SK-N-MC (cell line): ENCODE measurements around the gene BIRC7.

Source experiments
- DNase-seq: peaks from one replicate; pipeline ENCODE4 v3.0.0-alpha.2; 2011; ENCODE audit warnings: low read depth, low spot score
- H3K27ac ChIP-seq: fragments of 200-600 bp; sonication (generic); 2 replicates; pipeline ENCODE4 v1.5.1; 2016; ENCODE audit warnings: mixed run types
- H3K36me3 ChIP-seq: fragments of 200-600 bp; sonication (generic); 2 replicates; pipeline ENCODE4 v1.6.1; 2017; ENCODE audit warnings: antibody characterized with exemption, low read length, mixed read lengths; ENCODE audit not compliant: insufficient read depth
- H3K4me3 ChIP-seq: fragments of 200-600 bp; sonication (generic); 2 replicates; pipeline ENCODE4 v1.5.1; 2016
- H3K9ac ChIP-seq: fragments of 200-600 bp; sonication (generic); 2 replicates; pipeline ENCODE4 v1.8.0; 2017; ENCODE audit warnings: mixed run types, mixed read lengths; ENCODE audit not compliant: insufficient read length
- H3K9me3 ChIP-seq: fragments of 200-600 bp; sonication (generic); 2 replicates; pipeline ENCODE4 v1.6.1; 2017; ENCODE audit warnings: low read depth, mild to moderate bottlenecking, antibody characterized with exemption, low read length, moderate library complexity, mixed read lengths
- EZH2 ChIP-seq: fragments of 200-600 bp; sonication (generic); IDR thresholded peaks from one replicate; pipeline ENCODE4 v1.6.1; 2017; ENCODE audit warnings: antibody characterized with exemption
- FOXP2 ChIP-seq: optimal IDR thresholded peaks from 2 replicates; pipeline ENCODE3; 2011; ENCODE audit warnings: mild to moderate bottlenecking, moderate library complexity; ENCODE audit not compliant: insufficient read depth; ENCODE audit errors: extremely low read length, control extremely low read depth
- POLR2AphosphoS5 ChIP-seq: IDR thresholded peaks from 2 replicates; pipeline ENCODE4 v1.6.1; 2012; ENCODE audit warnings: mild to moderate bottlenecking, low read depth, low read length, borderline replicate concordance

BIRC7 gene

DNA sequence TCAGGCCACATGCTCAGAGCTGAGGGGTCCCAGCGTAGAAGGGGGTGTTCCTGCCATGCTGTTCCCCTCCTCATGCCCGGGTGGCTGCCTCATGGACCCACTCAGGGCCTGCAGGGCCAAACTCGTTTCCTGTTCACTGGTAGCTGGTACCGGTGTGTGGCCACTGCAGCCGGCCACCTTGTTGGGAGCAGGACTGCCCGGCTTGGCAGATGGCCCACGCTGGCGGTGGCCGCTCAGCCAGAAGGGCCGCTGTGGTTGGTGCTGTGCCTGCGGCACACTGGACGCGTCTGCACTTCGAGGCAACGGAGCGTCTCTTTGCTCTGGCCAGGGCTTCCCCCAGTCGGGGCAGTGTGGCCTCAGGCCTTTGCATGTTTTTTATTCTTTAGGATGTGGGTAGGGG, 47.2 kb downstream of the BIRC7 start:
- no peak for DNase-seq
- H3K27ac ChIP-seq = no peak overlapping the region
- no peak overlapping the region for H3K9ac ChIP-seq
- TF ChIP-seq FOXP2 = no peak
- no peak for TF ChIP-seq POLR2AphosphoS5
- no peak for TF ChIP-seq EZH2
- no peak overlapping the region for H3K4me3 ChIP-seq
- no peaks in the 10 kb centered on the region for H3K9me3 ChIP-seq
- peaks cover 5% of the 10 kb centered on the region; the same call in 1 of the 2 replicates for H3K36me3 ChIP-seq

DNA sequence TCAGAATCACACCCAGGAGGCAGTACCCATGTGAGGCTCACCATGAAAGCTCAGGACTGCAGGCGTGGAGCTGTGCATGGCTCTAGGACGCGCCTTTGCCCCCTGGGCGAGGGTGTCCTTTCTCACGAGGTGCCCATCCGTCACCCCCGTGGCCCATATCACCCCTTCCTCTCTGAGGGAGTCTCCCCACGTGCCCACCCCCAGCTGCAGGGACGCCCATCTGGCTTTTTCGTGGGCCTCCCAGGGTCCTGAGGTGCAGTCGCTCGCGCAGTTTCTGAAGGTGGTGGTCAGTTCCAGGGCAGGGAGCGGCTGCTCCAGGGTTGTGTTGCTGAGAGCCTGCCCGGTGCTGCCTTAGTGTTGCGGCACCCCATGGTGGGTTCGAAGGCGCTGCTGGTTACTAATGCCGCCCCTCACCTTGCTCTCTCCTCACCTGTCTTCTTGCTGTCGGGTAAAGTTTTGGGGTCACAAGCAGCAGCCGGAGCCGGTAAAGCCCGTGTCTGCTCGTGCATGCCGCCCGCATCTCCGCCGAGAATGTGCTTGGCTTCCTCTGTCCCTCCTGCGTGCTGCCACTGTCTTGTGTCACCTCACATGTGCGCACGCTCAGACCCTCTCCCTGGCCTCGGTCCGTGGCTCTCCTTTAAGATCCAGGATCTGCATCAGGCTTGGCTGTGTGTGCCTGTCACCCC, 47.8 kb downstream of the BIRC7 start:
- no peak overlapping the region for H3K4me3 ChIP-seq
- DNase-seq = no peak
- H3K27ac ChIP-seq = no peak overlapping the region
- no peak overlapping the region for H3K9ac ChIP-seq
- 0 out of 2 replicates have a peak, but pooled peaks cover 4% of the 10 kb centered on the region for H3K36me3 ChIP-seq
- no peaks in the 10 kb centered on the region for H3K9me3 ChIP-seq
- TF ChIP-seq POLR2AphosphoS5 (no peak), FOXP2 (no peak), EZH2 (no peak)

DNA sequence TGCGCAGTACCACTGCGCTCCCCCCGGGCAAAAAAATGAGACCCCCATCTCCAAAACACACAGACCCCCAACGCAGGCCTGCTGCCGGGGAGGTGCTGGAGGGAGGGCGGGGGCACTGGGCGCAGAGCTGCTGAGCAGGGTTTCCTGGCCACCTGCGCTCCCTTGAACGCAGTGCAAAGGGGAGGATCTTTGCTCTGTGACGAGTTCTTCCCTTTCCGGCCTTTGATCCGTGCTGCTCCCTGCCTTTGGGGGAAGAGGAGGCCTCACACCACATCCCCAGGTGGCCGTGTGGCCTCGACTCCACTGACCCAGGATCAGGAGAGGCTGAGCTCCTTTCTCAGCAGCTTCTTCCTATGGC, 48.4 kb downstream of the BIRC7 start:
- Histone ChIP-seq H3K4me3 (no peak overlapping the region), H3K27ac (no peak overlapping the region), H3K9ac (no peak overlapping the region), H3K9me3 (no peaks in the 10 kb centered on the region), H3K36me3 (no peaks in the 10 kb centered on the region)
- no peak for DNase-seq
- TF ChIP-seq POLR2AphosphoS5 (no peak), FOXP2 (no peak), EZH2 (no peak)

DNA sequence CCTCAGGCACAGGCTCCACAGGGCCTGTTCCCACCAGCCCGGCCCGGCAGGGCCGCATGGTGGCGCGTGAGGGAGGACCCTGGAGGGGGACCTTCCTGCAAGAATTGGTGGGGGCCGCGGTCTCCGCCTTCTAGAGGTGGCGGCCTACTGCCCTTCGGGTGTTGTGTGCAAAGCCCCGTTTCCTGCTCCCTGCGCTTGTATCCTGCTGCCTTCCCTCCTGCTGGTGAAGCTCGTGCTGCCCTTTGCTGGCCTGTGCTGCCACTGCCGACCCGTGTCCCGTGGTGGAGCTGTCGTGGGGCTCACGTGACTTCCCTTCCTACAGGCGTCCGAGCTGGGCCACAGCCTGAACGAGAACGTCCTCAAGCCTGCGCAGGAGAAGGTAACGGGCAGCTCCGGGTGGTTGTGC, 48.8 kb downstream of the BIRC7 start:
- no peaks in the 10 kb centered on the region for H3K36me3 ChIP-seq
- no peak overlapping the region for H3K27ac ChIP-seq
- H3K4me3 ChIP-seq = no peak overlapping the region
- TF ChIP-seq POLR2AphosphoS5 (no peak), EZH2 (no peak), FOXP2 (no peak)
- DNase-seq = no peak
- H3K9me3 ChIP-seq = no peaks in the 10 kb centered on the region
- no peak overlapping the region for H3K9ac ChIP-seq

DNA sequence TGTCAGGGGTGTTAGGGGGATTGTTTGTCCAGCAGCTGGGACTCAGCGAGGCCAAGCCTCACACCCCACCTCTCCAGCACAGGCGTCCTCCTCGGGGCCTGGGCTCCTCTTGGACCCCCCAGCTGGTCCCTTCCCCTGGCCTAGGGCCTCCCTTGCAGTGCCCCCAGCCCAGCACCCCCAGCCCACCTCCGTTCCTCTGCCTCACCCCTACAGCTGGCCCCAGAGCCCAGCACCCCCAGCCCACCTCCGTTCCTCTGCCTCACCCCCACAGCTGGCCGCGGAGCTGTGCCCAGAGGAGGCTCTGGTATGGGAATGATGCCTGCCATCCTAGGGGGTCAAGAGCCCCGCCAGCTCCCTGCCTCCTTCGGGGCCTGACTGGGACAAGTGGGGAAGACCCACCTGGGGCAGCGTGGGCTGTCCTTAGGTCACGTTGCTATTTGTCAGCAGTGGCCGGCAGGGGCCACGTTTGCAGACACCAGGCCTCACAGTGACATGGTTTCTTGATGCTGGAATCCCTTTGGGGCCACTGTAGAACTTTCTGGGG, 49.3 kb downstream of the BIRC7 start:
- Histone ChIP-seq H3K4me3 (no peak overlapping the region), H3K27ac (no peak overlapping the region), H3K9ac (no peak overlapping the region), H3K9me3 (no peaks in the 10 kb centered on the region), H3K36me3 (no peaks in the 10 kb centered on the region)
- no peak for DNase-seq
- no peak for TF ChIP-seq POLR2AphosphoS5
- no peak for TF ChIP-seq FOXP2
- no peak for TF ChIP-seq EZH2

DNA sequence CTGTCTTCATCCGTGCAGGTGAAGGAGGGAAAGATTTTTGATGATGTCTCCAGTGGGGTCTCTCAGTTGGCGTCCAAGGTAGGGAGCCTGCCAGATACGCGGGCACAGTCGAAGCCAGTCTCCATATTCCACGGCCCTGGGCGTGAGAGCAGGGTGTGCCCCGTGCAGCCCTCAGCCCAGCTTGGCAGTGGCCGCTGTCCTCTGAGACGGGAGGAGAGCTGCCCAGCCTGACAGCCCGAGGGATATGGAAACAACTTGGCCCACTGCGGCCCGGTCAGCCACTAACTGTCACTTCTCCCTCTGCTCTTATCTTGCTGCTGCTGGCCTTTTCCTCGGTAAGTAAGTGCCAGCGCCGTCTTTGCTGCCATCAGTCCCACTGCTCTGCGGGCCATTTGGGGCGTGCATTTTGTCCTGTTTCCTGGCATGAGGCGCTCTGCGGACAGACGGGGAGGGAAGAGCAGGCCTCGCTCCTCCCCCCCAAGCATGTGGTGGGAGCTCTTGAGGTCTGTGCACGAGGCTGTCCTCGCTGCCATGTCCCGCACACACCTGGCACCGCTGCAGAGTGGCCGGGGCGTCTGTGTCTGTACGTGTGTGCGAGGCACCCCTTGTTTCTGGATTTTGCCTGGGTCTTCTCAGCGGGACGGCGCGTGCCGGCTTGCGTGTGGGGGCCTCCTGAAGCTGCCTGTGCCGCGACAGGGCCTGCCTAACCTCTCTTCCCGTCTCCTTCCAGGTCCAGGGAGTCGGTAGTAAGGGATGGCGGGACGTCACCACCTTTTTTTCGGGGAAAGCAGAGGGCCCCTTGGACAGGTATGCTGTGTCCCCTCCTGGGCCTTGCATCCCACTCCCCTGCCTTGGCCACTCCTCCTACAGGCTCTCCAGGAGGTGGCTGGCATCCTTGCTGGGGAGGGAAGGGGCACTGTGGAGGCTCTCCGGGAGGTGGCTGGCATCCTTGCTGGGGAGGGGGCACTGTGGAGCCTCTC, 50.2 kb downstream of the BIRC7 start:
- no peak for DNase-seq
- Histone ChIP-seq H3K9ac (no peak overlapping the region), H3K27ac (no peak overlapping the region), H3K9me3 (no peaks in the 10 kb centered on the region), H3K4me3 (no peak overlapping the region), H3K36me3 (no peaks in the 10 kb centered on the region)
- TF ChIP-seq POLR2AphosphoS5 (no peak), FOXP2 (no peak), EZH2 (no peak)

DNA sequence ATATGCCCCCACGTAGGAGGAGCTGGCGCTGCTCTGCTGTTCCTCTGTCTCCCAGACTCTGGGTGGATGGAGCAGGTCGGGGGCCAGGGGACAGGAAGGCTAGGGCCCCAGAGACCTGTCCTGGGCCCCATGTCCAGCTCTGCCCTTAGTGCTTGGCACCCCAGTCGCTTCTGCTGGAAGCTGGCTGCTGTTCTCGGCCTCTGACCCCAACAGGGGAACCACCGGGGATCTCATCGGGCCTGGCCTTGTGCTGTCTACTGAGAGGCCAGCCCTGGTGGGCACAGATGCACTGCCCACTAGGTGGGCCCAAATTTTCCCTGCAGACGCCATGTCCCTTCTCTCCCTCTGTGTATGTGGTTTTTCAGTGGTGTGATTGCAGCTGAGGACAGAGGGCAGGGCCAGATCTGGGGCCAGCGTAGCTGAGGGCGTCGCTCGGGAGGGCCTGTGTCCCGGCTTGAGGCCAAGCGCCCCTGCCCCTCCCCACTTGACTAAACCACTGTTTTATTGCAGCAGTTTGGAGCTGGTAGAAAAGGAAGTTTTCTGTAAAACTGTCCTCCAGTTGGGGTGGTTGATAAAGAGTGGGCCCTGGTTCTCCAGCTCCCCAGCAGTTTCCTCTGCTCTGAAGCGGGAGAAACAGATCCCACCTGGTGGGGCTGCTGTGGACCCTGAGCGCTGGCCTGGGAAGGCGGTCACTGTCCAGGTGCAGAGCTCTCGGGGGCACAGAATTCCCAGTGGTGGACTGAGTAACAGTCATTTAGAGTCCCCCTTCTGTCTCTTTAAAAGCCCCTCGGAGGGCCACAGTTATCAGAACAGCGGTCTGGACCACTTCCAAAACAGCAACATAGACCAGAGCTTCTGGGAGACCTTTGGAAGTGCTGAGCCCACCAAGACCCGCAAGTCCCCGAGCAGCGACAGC, 51.3 kb downstream of the BIRC7 start:
- DNase-seq = no peak
- no peaks in the 10 kb centered on the region for H3K9me3 ChIP-seq
- no peak for TF ChIP-seq POLR2AphosphoS5
- no peak for TF ChIP-seq FOXP2
- TF ChIP-seq EZH2 = no peak
- H3K27ac ChIP-seq = no peak overlapping the region
- no peaks in the 10 kb centered on the region for H3K36me3 ChIP-seq
- H3K9ac ChIP-seq = no peak overlapping the region
- no peak overlapping the region for H3K4me3 ChIP-seq
